Activated CD8-positive, alpha-beta T cell treated with anti-CD3 and anti-CD28 coated beads, Interleukin-2, amount 10 ng/mL, durations not matched to agents 7 days and 5 days (primary cell): ENCODE data around the gene LINC01488. TPM values are rescaled to one million over a fixed set of nuclear protein-coding genes. Genes with fewer than 3 reads are reported as not detected.

Experiments used
- ATAC-seq: fragments of 150-1000 bp; cut with Tn5 transposase; one replicate; pipeline ENCODE4 v1.10.0; 2021; ENCODE audit warnings: moderate library complexity
- CTCF ChIA-PET: fragments of 350-600 bp; sonication (Branson Sonifier 250); formaldehyde crosslinking; loops from one replicate; lab custom pipeline; 2021; ENCODE audit warnings: antibody characterized with exemption; lab: Charles Lee
- POLR2A ChIA-PET: fragments of 350-600 bp; sonication (Branson Sonifier 250); formaldehyde crosslinking; loops from one replicate; lab custom pipeline; 2021; ENCODE audit warnings: antibody characterized with exemption; lab: Charles Lee
- DNase-seq: peaks from one replicate; pipeline ENCODE4 v3.0.0-alpha.2; 2020
- H3K27ac Mint-ChIP-seq: one replicate; pipeline ENCODE4 v1.8.0; 2021; ENCODE audit warnings: mild to moderate bottlenecking, mixed read lengths
- H3K27me3 Mint-ChIP-seq: one replicate; pipeline ENCODE4 v1.8.0; 2021; ENCODE audit warnings: low read depth, mixed read lengths
- H3K36me3 Mint-ChIP-seq: one replicate; pipeline ENCODE4 v1.8.0; 2021; ENCODE audit warnings: low read depth, mixed read lengths
- H3K4me1 Mint-ChIP-seq: one replicate; pipeline ENCODE4 v1.8.0; 2021; ENCODE audit warnings: low read depth, mixed read lengths
- H3K4me3 Mint-ChIP-seq: one replicate; pipeline ENCODE4 v1.8.0; 2021; ENCODE audit warnings: mild to moderate bottlenecking, mixed read lengths
- H3K9me3 Mint-ChIP-seq: one replicate; pipeline ENCODE4 v1.8.0; 2022; ENCODE audit warnings: mixed read lengths; ENCODE audit not compliant: insufficient read depth
- total RNA-seq, 2 experiments: library from RNA; stranded (reverse); gene quantifications; one replicate each; pipeline ENCODE4 v1.2.3, GENCODE V29; 2021

Gene LINC01488
- total RNA-seq, 2 experiments from 2014 or later = not detected

DNA sequence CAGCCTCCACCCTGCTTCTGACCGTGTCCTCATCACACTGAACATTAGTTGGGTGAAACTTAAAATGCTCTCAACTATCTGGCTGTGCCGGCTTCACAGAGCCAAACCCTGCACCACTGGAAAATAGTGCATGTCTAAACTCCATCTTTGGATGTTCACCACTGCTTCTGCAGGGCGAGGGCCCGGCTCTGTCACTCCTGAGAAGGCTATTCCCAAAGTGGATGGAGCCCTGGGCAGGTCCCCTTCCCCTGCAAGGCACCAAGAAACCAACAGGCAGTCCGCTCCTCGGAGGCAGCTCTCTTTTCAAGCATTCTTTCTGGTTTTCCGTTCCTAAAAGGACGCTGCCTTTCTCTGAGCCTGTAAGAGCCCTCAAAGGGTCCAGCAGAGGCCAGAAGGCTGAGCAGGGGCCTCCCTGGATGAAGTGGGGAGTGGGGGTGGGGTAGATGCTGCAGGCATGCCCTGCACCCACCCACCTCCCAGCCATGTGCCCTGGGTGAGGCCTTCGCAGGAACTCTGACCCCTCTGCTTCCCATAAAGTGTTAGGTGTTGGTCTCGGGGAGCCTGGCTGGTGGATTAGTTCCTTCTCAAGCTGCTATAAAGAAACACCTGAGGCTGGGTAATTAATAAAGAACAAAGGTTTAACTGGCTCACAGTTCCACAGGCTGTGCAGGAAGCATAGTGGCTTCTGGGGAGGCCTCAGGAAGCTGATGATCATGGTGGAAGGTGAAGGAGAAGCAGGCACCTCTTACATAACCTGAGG lies 23.3 kb downstream of the LINC01488 start:
- ChIA-PET CTCF (no interaction called here), POLR2A (no interaction called here)
- Mint-ChIP-seq H3K4me3 (no peak overlapping the region), H3K27ac (no peak overlapping the region), H3K36me3 (no peaks in the 10 kb centered on the region), H3K27me3 (peaks cover 12% of the 10 kb centered on the region), H3K4me1 (peaks cover 21% of the 10 kb centered on the region), H3K9me3 (no peaks in the 10 kb centered on the region)
- ATAC-seq = no peak
- DNase-seq = no peak

DNA sequence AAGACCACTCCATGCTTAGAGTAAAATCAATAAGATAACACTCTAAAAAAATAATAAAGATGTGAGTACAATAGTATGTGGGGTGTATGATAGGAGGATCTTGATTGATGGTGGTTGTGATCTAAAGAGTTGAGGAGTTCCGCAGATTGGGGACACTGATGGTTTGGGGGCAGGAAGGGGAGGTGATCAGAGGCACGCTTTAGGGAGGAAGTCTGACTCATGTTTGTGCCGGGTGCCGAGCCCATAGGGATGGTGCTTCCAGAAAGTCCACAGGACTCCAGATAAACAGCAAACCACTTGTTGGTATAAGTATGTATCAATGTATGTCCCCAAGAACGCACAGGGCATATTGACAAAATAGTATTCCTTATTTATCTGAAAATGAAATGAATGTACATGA lies 27.5 kb downstream of the LINC01488 start:
- Mint-ChIP-seq H3K36me3 (no peaks in the 10 kb centered on the region), H3K9me3 (no peaks in the 10 kb centered on the region)

DNA sequence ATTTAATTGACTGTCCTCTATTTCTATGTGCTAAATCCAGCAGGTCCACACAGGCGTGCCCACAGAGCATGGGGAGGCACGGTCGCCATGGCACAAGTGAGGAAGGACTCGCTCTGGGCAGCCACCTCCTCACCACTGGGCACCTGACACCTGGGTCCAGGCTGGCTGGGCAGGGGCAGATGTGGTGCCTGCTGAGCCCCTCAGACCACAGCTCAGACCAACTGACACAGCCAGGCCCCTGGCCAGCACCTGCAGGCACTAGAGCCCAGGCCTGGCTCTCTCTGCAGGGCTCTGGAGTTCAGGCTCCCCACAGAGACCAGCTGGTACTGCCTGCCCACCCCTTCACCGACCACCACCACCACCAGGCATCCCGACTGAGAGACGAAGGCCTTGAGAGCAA lies 27.9 kb downstream of the LINC01488 start:
- Mint-ChIP-seq H3K9me3 (no peaks in the 10 kb centered on the region), H3K4me3 (no peak overlapping the region), H3K27me3 (peaks cover 12% of the 10 kb centered on the region), H3K4me1 (peaks cover 15% of the 10 kb centered on the region), H3K27ac (peak overlapping the region; percentile 52), H3K36me3 (no peaks in the 10 kb centered on the region)
- POLR2A ChIA-PET = no interaction called here
- CTCF ChIA-PET = no interaction called here
- ATAC-seq (no peak), DNase-seq (no peak)

More for the DNA sequence above, 27.5 kb downstream of the LINC01488 start:
- Mint-ChIP-seq H3K27me3 (peaks cover 12% of the 10 kb centered on the region), H3K4me3 (no peak overlapping the region), H3K27ac (peak overlapping the region; percentile 58), H3K4me1 (peaks cover 15% of the 10 kb centered on the region)
- ATAC-seq = no peak
- POLR2A ChIA-PET = no interaction called here
- CTCF ChIA-PET = no interaction called here
- DNase-seq = no peak

DNA sequence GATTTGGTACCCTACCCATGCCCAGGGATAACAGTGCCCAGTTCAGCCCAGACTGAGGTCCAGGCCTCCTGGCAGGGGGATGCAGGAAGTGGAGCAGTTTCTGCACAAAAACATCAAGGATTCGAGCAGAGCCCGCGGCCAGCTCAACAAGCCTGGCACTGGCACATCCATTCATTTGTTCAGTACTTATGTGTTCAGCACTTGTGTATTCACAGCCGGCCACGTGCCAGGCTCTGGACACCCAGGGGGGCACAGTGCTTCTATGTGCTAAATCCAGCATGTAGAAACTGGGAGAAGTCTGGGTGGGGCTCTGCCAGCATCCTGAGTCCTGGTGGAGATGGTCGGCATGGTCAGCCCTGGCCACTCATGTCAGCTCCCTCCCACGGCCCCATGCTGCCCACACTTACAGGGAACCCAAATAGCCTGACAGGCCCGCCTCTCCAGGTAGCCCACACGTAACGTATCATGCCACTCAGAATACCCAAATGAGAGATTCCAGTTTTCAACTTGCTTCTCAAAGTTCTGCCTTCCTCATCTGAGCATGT lies 28.5 kb downstream of the LINC01488 start:
- peaks cover 15% of the 10 kb centered on the region for H3K4me1 Mint-ChIP-seq
- no peaks in the 10 kb centered on the region for H3K36me3 Mint-ChIP-seq
- POLR2A ChIA-PET = no interaction called here

DNA sequence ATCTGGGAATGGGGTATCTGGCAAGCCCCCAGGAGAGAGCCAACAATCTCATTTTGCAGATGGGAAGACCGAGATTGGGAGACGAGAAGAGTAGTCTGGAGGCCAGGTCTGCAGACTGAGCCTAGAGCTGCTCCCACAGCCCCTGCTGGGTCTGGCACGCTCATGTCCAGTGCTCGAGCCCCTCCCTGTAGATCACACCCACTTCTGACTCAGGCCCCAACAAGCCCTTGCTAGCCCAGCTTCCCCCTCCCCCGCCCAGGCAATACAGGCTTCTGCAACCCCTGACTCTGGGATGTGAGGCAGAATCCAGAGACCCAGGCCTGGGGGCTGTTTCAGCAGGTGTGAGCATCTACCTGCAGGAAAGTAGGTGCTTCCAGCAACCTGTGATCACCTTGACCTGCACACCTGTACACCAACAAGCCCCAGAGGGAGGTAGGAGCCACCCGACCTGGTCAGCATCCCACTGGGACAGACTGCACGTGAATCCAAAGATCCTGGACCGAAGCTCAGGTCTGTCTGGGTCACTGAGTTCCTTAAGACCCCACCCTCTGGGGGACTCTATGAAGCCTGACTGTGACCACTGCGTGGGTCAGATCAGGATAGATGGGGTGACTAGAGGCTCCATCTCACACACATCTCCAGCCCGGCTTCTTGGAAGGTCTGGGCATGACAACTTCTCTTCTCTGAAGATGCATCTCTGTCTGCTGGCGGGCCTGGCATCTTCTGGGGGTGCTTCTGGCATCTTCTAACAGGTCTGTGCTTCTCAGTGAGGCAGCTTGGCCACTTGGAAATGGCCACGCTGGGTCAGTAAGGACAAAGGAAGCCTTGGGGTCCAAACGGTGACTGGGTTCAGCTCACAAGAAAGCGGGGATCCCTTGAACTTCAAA lies 29.3 kb downstream of the LINC01488 start:
- H3K27ac Mint-ChIP-seq = no peak overlapping the region
- H3K27me3 Mint-ChIP-seq = peaks cover 12% of the 10 kb centered on the region
- peaks cover 15% of the 10 kb centered on the region for H3K4me1 Mint-ChIP-seq
- ATAC-seq (no peak), DNase-seq (no peak)
- H3K4me3 Mint-ChIP-seq = no peak overlapping the region
- ChIA-PET CTCF (no interaction called here), POLR2A (no interaction called here)
- peaks cover 3% of the 10 kb centered on the region for H3K9me3 Mint-ChIP-seq
- H3K36me3 Mint-ChIP-seq = no peaks in the 10 kb centered on the region

More for the DNA sequence above, 28.5 kb downstream of the LINC01488 start:
- no peak for ATAC-seq
- Mint-ChIP-seq H3K9me3 (no peaks in the 10 kb centered on the region), H3K27ac (peak overlapping the region; percentile 52), H3K4me3 (no peak overlapping the region), H3K27me3 (peaks cover 12% of the 10 kb centered on the region)
- no peak for DNase-seq
- CTCF ChIA-PET = no interaction called here

DNA sequence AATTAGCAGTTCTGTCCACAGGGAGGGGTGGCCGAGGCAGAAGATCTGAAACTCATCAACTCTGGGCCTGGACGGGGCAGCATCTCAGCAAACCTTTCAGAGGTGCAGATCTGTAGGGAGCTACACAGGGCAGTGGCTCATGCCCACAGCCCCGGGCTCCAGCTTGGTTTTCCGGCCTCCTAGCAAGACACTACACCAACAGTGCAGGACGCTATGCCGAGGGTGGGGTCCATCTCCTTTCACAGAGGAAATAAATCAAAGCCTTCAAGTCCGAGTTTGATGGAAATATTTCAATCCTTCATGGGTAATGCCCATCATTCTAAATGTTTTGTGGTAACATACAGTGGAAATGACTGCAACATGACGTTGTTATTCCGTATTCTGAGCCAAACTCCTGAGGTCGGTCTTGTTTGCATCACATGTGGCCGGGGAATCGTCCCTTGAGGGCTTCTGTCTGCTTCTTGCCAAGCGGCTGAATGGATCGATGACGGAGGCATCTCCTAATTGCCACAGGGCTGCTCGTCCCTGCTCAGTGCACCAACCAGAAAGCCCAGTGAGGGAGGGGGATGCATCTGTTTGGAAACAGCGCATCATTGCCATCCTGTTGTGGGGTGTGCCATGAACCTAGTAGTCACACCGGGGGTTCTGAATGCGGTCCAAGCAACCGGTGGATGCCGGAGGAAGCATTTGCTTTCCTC lies 30.0 kb downstream of the LINC01488 start:
- no peak overlapping the region for H3K27ac Mint-ChIP-seq
- peaks cover 15% of the 10 kb centered on the region for H3K4me1 Mint-ChIP-seq
- H3K9me3 Mint-ChIP-seq = peaks cover 9% of the 10 kb centered on the region
- H3K36me3 Mint-ChIP-seq = no peaks in the 10 kb centered on the region
- ChIA-PET POLR2A (no interaction called here), CTCF (no interaction called here)
- ATAC-seq (no peak), DNase-seq (no peak)
- H3K4me3 Mint-ChIP-seq = no peak overlapping the region
- H3K27me3 Mint-ChIP-seq = peaks cover 7% of the 10 kb centered on the region

DNA sequence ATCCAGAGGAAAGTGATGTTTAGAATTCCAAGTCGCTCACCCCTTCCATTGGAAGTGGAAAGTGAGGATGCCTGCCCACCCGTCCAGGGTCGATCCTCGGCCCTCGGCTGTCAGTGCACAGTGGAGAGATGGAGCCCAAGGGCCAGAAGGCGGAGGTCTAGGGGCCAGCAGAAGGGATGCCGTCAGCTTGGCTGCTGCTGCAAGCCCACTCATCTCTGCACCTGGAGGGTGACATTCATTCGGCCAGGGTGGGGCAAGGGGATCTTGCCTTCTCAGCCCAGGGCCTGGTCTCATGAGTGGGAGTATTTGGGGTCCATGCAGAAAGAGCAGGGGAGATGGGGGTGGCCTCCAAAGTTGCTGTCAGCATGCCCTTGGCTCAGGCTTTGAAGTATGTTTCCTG lies 30.7 kb downstream of the LINC01488 start:
- Mint-ChIP-seq H3K27ac (no peak overlapping the region), H3K27me3 (peaks cover 7% of the 10 kb centered on the region), H3K9me3 (peaks cover 9% of the 10 kb centered on the region), H3K4me1 (peaks cover 15% of the 10 kb centered on the region), H3K36me3 (peaks cover 1% of the 10 kb centered on the region), H3K4me3 (no peak overlapping the region)
- DNase-seq (no peak), ATAC-seq (no peak)
- POLR2A ChIA-PET = no interaction called here
- CTCF ChIA-PET = no interaction called here

DNA sequence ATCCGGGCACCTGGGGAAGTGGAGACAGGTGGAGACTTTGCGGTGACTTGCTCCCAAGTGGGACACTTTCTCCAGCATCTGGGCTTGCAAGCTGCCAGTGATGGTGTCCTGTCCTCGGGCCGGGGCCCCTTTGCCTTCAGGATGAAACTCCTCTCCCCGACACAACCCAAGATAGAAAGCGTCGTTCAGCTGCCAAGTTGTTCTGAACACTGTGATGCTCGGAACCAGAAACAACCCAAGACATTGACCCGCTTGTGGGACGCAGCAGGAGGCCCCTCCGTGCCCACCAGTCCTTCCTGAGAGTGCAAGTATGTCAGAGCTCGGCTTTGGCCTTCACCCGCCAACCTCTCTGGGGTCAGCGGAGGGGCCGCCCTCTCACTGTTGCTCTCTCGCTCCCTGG lies 31.3 kb downstream of the LINC01488 start:
- H3K4me1 Mint-ChIP-seq = peaks cover 15% of the 10 kb centered on the region
- H3K36me3 Mint-ChIP-seq = peaks cover 4% of the 10 kb centered on the region
- peaks cover 9% of the 10 kb centered on the region for H3K9me3 Mint-ChIP-seq

DNA sequence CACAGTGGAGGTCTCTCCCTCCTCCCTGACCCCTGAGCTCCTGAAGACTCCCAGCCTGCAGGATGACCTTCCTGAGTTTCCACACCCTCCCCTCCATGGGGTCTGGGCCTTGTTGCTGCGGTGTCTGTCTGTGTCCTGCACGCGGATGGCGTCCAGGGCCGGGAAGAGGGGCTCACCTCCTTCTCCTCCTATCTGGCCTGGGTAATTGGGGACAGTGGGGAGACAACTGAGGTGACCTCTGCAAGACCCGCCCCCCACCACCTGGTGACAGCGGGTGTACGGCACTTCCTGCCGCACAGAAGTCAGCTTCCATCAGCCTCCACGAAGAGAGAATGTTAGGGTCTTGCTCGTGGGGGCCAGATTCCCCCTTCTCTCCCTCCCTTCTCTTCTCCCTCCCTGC lies 31.7 kb downstream of the LINC01488 start:
- ChIA-PET CTCF (no interaction called here), POLR2A (no interaction called here)
- Mint-ChIP-seq H3K4me3 (no peak overlapping the region), H3K36me3 (peaks cover 4% of the 10 kb centered on the region), H3K9me3 (peaks cover 9% of the 10 kb centered on the region), H3K27me3 (peaks cover 4% of the 10 kb centered on the region), H3K27ac (no peak overlapping the region), H3K4me1 (peaks cover 14% of the 10 kb centered on the region)
- no peak for ATAC-seq
- DNase-seq = no peak

More for the DNA sequence above, 31.3 kb downstream of the LINC01488 start:
- no peak overlapping the region for H3K4me3 Mint-ChIP-seq
- ATAC-seq (no peak), DNase-seq (no peak)
- ChIA-PET CTCF (no interaction called here), POLR2A (no interaction called here)
- peaks cover 4% of the 10 kb centered on the region for H3K27me3 Mint-ChIP-seq
- H3K27ac Mint-ChIP-seq = no peak overlapping the region

DNA sequence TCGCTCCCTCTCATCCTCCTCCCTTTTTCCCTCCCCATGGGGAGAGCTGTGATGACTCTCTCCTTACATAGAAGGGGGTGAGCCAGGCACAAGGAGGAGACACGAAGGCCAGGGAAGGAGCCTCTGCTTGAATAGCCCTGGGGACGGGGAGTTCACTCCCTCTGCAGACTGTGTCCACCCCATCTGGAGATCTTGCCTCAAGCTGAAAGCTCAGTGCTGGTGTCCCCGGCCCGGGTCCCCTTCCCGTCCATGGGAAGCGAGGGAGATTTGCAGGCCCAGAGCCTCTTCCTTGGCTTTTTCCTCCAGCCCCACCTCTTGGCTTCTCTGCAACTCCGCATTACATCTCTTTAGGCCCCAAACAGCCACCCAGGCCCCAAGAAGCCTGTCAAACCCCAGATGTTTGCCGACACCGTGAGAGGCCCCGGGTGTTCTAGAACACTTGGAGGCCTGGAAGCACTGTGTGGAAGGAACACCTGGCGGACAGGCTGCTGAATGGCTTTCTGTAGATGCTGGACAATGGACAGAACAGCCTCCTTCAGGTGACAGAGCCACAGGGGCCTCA lies 32.3 kb downstream of the LINC01488 start:
- peaks cover 4% of the 10 kb centered on the region for H3K27me3 Mint-ChIP-seq
- H3K36me3 Mint-ChIP-seq = peaks cover 4% of the 10 kb centered on the region
- H3K27ac Mint-ChIP-seq = no peak overlapping the region
- H3K4me3 Mint-ChIP-seq = no peak overlapping the region
- ATAC-seq (no peak), DNase-seq (no peak)
- POLR2A ChIA-PET = no interaction called here
- peaks cover 9% of the 10 kb centered on the region for H3K4me1 Mint-ChIP-seq
- CTCF ChIA-PET = no interaction called here
- H3K9me3 Mint-ChIP-seq = peaks cover 9% of the 10 kb centered on the region

DNA sequence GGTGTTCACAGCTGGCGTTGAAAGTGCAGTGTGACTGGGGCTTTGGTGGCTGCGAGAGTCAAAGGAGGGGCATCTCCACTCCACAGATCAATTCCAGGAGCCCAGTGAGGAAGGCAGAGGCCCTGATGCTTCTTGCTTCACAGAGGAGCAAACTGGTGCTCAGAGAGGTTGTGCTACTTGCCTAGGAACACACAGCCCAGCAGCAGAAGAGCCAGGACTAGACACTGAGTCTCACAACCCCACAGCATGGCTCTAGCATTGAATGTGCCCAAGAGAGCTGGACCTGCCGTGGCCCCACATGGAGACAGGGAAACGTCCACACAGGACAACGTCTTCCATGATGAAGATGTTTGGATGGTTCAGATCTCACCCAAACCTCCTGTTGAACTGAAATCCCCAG lies 33.3 kb downstream of the LINC01488 start:
- Mint-ChIP-seq H3K4me1 (no peaks in the 10 kb centered on the region), H3K4me3 (no peak overlapping the region), H3K36me3 (peaks cover 4% of the 10 kb centered on the region), H3K9me3 (peaks cover 9% of the 10 kb centered on the region), H3K27ac (no peak overlapping the region), H3K27me3 (peaks cover 4% of the 10 kb centered on the region)
- ATAC-seq (no peak), DNase-seq (no peak)
- CTCF ChIA-PET = no interaction called here
- POLR2A ChIA-PET = no interaction called here
